OCI-LY3 (cell line): ENCODE data around the gene PPP1R14B.

Experiments
- CTCF ChIP-seq: fragments of 200-600, 300-600 bp; sonication (generic); IDR thresholded peaks from 2 replicates; pipeline ENCODE4 v1.5.1; 2014; ENCODE audit warnings: antibody characterized with exemption, low read length, low read depth
- EZH2phosphoT487 ChIP-seq: fragments of 200-600 bp; shearing (Covaris generic); IDR thresholded peaks from 2 replicates; pipeline ENCODE4 v1.6.1; 2018; ENCODE audit warnings: antibody characterized with exemption, mixed run types, low read depth

GRCh38 chr11:64254326-64254725 lies 7.6 kb upstream of the PPP1R14B start:
- no peak for TF ChIP-seq CTCF
- TF ChIP-seq EZH2phosphoT487 = no peak
